HG03039 (cell line): ENCODE data around the gene ARHGAP45.

Experiments
- ATAC-seq: cut with Tn5 transposase; IDR thresholded peaks from one replicate; pipeline ENCODE4 v1.9.1; 2021; ENCODE audit warnings: mild to moderate bottlenecking, moderate library complexity; ENCODE audit not compliant: unreplicated experiment

The ARHGAP45 gene

GRCh38 chr19:1039646-1040475, 27.1 kb upstream of the ARHGAP45 start, which contains the start of gene ABCA7:
Gene ABCA7, plus strand, starts transcription at chr19:1040107. Its CDS starts 1,255 bp downstream, at chr19:1041362.
- ATAC-seq, result peak; percentile 67

GRCh38 chr19:1040476-1041271, 26.3 kb upstream of the ARHGAP45 start:
- peak; percentile 34 for ATAC-seq

GRCh38 chr19:1041272-1041834, 25.6 kb upstream of the ARHGAP45 start:
- no peak for ATAC-seq

- ATAC-seq, result no peak
Measured at GRCh38 chr19:1041835-1042685, 24.9 kb upstream of the ARHGAP45 start.

- no peak for ATAC-seq
Measured at GRCh38 chr19:1042689-1043511, 24.1 kb upstream of the ARHGAP45 start.

GRCh38 chr19:1045247-1045603, 21.7 kb upstream of the ARHGAP45 start:
- ATAC-seq, result no peak

- ATAC-seq, result no peak
Measured at GRCh38 chr19:1046117-1046626, 20.8 kb upstream of the ARHGAP45 start.

- no peak for ATAC-seq
Measured at GRCh38 chr19:1046836-1047695, 19.9 kb upstream of the ARHGAP45 start.

GRCh38 chr19:1047696-1048147, 19.2 kb upstream of the ARHGAP45 start:
- no peak for ATAC-seq

GRCh38 chr19:1049106-1049505, 17.9 kb upstream of the ARHGAP45 start:
- no peak for ATAC-seq

- ATAC-seq, result no peak
Measured at GRCh38 chr19:1049800-1050199, 17.2 kb upstream of the ARHGAP45 start.

- ATAC-seq, result no peak
Measured at GRCh38 chr19:1050989-1051788, 15.8 kb upstream of the ARHGAP45 start.

- ATAC-seq, result no peak
Measured at GRCh38 chr19:1051791-1052190, 15.2 kb upstream of the ARHGAP45 start.

GRCh38 chr19:1052349-1052975, 14.5 kb upstream of the ARHGAP45 start:
- no peak for ATAC-seq

- no peak for ATAC-seq
Measured at GRCh38 chr19:1053176-1054101, 13.5 kb upstream of the ARHGAP45 start.
